UCSD-AML1 (cell line): ENCODE measurements around the gene WDR17.

Source experiments
- DNase-seq: peaks from one replicate; lab custom pipeline; 2025; ENCODE audit not compliant: unreplicated experiment; lab: John Stamatoyannopoulos, UW

The WDR17 gene

GRCh38 chr4:176065435-176066291 is at the start of gene WDR17:
TSS of gene WDR17 (plus strand) at chr4:176065841. CDS start at chr4:176111581, 45,740 bp downstream.
- peak; percentile 47 for DNase-seq

- DNase-seq = no peak
Observed at GRCh38 chr4:176016601-176017000, 49.0 kb upstream of the WDR17 start.

- no peak for DNase-seq
Observed at GRCh38 chr4:176020481-176021085, 45.1 kb upstream of the WDR17 start.

GRCh38 chr4:176030391-176030790 is 35.2 kb upstream of the WDR17 start:
- no peak for DNase-seq

DNA sequence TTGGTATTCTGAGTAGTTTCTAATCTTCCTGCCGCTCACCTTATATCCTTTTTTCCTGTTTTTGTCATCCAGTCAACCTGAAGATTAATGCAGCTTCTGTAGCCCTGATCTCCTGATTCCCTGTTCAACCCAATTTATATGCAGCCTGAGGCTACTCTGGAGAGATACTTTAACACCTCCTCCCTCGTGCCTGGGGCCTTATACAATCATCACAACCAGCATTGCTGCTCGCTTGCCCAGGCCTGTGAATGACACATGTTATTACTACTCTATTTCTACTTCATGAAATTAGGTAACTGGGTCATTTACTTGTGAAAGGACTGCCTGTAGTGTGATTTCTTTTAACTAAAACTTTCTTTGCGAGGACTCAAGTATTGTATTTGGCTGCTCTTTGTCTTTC is 33.7 kb upstream of the WDR17 start:
- DNase-seq = no peak

DNA sequence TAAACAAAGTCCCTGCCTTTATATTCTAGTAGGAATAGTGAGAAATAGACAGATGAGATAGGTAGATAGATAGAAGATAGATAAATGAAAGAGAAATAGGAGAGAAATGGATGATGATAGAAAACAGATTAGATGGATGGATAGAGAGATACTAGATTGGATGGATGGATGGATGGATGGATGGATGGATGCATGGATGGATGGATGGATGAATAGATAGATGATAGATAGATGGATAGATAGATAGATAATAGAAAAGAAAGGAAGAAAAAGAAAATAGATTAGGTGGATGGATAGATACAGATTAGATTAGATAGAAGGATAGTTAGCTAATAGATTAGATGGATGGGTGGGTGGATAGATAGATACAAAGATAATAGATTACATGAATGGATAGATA is 33.2 kb upstream of the WDR17 start:
- no peak for DNase-seq

DNA sequence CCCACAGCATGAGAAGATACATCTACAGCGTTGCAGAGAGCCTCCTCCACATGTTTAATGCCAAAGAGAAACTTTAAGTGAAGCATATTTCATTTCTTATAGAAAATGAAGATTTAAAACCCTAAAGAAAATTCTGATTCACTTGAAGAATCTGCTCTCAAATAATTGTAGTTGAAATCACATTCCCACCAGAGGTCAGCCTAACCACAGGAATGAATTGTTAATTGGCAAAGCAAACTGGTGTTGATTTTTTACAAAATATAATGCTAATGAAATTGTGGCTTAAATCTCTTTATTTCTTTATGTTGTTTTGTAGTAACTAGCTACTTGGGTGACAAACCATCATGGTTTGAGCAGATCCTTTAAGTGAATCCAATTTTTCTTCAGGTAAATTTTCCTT is 31.1 kb upstream of the WDR17 start:
- no peak for DNase-seq

DNA sequence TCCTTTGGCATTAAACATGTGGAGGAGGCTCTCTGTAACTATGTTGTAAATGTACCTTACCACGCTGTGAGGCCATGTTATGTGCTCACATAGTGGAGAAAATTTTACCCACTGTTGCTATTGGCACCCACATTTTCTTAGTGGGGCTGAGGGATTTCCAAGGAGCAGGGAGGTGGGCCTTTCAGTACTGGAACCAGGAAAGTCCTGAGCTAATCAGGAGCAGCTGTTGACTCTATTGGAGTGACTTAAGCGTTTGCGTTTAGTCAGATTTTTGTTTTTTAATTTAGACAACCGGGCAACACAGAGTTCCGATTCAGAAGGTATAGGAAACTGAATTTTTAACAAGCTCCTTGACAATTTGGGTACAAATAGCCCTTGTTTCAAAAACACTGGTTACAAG is 30.7 kb upstream of the WDR17 start:
- no peak for DNase-seq

DNA sequence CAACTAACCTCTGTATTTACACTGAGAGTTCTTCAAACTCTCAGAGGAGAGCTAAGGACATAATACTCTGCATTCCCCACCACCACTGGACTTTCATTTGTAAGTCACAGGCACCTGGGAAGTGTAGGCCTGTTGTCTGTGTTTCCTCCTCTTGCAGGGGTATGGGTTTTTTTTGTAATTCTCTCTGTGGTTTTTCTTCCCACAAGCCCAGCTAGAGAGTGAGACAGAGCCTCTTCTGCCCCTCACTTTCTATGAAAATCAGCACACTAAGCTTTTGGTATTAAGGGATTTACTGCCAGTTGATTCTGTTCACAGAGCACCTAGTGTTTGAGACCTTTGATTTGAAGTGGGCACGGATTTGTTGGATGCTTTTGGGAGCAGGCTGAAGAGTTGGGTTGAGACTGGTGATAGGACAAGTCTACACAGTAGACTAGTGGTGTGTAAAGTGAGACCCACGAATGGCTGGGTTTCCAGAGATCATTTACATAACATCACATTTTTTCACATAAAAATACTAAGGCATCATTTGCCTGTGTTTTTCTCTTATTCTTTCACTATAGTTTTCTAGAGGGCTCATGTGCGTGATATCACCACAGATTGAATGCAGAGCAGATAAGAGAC is 28.9 kb upstream of the WDR17 start:
- no peak for DNase-seq

DNA sequence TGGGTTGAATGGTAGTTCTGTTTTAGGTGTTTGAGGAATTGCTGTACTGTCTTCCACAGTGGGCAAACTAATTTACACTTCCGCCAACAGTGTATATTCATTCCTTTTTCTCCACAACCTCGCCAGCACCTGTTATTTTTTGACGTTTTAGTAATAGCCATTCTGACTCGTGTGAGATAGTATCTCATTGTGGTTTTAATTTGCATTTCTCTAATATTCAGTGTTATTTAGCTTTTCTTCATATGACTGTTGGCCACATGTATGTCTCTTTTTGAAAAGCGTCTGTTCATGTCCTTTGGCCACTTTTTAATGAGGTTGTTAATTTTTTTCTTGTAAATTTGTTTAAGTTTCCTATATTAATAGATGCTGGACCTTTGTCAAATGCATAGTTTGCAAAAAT is 26.9 kb upstream of the WDR17 start:
- DNase-seq = no peak

DNA sequence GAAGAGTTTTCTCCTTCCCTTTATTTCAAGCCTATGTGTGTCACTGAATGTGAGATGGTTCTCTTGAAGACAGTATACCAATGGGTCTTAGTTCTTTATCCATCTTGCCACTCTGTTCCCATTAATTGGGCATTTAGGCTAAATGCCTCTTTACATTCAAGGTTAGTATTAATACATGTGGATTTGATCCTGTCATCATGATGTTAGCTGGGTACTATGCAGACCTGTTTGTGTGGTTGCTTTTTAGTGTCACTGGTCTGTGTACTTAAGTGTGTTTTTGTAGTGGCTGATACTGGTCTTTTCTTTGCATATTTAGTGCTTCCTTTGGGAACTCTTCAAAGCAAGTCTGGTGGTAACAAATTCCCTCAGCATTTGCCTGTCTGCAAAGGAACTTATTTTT is 23.4 kb upstream of the WDR17 start:
- no peak for DNase-seq

GRCh38 chr4:176043838-176044588 is 21.6 kb upstream of the WDR17 start:
- no peak for DNase-seq

GRCh38 chr4:176044589-176044951 is 21.1 kb upstream of the WDR17 start:
- no peak for DNase-seq

DNA sequence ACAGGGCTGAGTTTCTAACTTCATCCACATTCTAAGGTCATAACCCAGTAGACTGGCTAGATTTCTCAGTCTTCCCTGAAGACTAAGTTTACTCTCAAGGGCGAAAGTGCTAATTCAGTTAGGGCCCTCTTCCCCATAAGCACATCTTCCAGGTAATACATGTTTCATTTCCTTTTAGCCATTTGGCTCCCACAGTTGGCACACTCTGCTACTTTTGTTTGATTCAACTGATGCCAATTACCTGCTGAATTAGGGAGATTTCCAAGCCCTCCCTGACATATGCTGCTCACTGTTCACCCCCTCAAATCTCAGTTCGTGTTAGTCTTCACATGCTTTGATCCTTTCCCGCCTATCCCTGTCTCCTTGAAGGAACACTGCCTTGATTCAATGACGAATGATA is 17.0 kb upstream of the WDR17 start:
- no peak for DNase-seq

DNA sequence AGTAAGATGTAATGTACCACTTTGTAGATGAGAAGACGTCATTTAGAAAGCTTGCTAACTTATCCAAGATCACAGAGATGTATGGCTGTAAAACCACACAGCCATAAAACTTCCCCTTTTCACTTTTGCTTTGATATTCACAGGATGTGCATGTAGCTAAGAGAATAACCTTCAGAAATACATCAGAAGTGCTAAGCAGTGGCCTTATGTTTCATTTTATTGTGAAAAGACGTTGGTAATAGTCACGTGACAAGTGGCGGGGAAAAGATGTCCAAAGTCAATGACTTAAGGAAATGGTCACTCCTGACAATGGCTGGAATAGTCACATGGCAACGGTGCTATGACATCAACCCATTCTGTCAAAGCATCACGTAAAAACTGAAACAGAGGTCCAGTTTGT is 12.9 kb upstream of the WDR17 start:
- no peak for DNase-seq

- DNase-seq = no peak
Observed at GRCh38 chr4:176053785-176054184, 11.9 kb upstream of the WDR17 start.

GRCh38 chr4:176054942-176055341 is 10.7 kb upstream of the WDR17 start:
- no peak for DNase-seq

GRCh38 chr4:176063718-176064117 is 1.9 kb upstream of the WDR17 start:
- DNase-seq = no peak

GRCh38 chr4:176064539-176064938 is 1.1 kb upstream of the WDR17 start:
- no peak for DNase-seq

- no peak for DNase-seq
Observed at GRCh38 chr4:176066757-176067156, 1.1 kb downstream of the WDR17 start.

DNA sequence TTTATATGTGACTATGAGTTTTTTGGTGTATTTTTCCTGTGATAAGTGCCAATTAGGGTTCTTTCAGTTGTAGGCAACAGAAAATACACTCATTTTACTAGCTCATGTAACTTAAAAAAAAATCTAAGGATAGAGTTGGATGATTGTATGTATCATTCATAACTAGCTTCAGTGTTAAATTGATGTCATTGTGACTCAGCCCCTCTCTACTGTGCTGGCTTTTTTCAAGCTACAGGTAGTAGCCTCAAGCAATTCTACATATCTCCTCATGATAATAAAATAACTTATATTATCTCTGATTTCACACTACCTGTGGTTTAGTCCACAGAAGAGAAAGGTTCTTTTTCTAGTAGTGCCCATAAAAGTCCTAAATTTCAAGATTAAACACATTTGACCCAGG is 11.9 kb downstream of the WDR17 start:
- no peak for DNase-seq

- DNase-seq = no peak
Observed at GRCh38 chr4:176084769-176085168, 19.1 kb downstream of the WDR17 start.
